HepG2 (cell line): Measurements from ENCODE around the gene HOXC9. TPM values are rescaled to one million over a fixed set of nuclear protein-coding genes. Genes with fewer than 3 reads are reported as not detected.

Source experiments
- ATAC-seq: fragments of 200-7000 bp; cut with Tn5 transposase; 3 replicates; pipeline ENCODE4 v1.9.1; 2020; ENCODE audit warnings: mild to moderate bottlenecking, moderate library complexity
- BruUV-seq: library from RNA; stranded (reverse); fragments of 400-500 nt; replicated peaks from 2 replicates; lab custom pipeline; 2021; lab: Mats Ljungman, UMichigan
- CTCF ChIA-PET: fragments of 300-600 bp; formaldehyde crosslinking; extraction: SDS; loops from one replicate; lab custom pipeline; 2021; ENCODE audit warnings: low total read pairs, inconsistent platforms, low intra/inter-chr PET ratio; lab: Yijun Ruan, JAX
- POLR2A ChIA-PET: fragments of 350-600 bp; sonication (Branson Sonifier 250); formaldehyde crosslinking; loops from one replicate; lab custom pipeline; 2020; ENCODE audit warnings: antibody characterized with exemption, inconsistent platforms; lab: Yijun Ruan, JAX
- DNase-seq: peaks from one replicate; pipeline ENCODE4 v3.0.0-alpha.2; 2015; ENCODE audit warnings: low spot score
- FAIRE-seq: peaks from 3 replicates; lab custom pipeline; 2011; peaks lifted over from hg19 to GRCh38; lab: Jason Lieb, UNC
- H2AFZ ChIP-seq: one replicate; pipeline ENCODE4 v1.6.1; 2011; ENCODE audit warnings: low read length, inconsistent platforms
- H3K27ac ChIP-seq: fragments of 300-600 bp; 3 replicates; pipeline ENCODE4 v1.8.0; 2011; ENCODE audit warnings: mixed run types, mild to moderate bottlenecking, mixed read lengths, low read length, inconsistent platforms; ENCODE audit not compliant: insufficient read depth; ENCODE audit errors: extremely low read length
- H3K27me3 ChIP-seq, 2 experiments: fragments of 200-600 bp in 1 of 2; 2 replicates in 1 of 2; 3 replicates in 1 of 2; pipeline versions ENCODE4 v1.6.0 to v1.8.0; 2011; ENCODE audit warnings: low read length in 2 of 2, mild to moderate bottlenecking in 2 of 2, moderate library complexity in 2 of 2, inconsistent platforms in 1 of 2; ENCODE audit not compliant: insufficient read depth in 2 of 2, control insufficient read depth in 1 of 2
- H3K36me3 ChIP-seq, 2 experiments: fragments of 200-600 bp in 1 of 2; replicated peaks in 1 of 2; 2 replicates in 1 of 2; 3 replicates in 1 of 2; pipeline versions ENCODE4 v1.5.1 to v1.8.0; 2011; ENCODE audit warnings: low read length in 2 of 2, inconsistent platforms in 1 of 2; ENCODE audit not compliant: insufficient read depth in 2 of 2, control insufficient read depth in 1 of 2
- H3K4me1 ChIP-seq: 2 replicates; pipeline ENCODE4 v1.5.1; 2012; ENCODE audit warnings: low read length, inconsistent platforms; ENCODE audit not compliant: insufficient read depth
- H3K4me2 ChIP-seq: 2 replicates; pipeline ENCODE4 v1.6.0; 2011; ENCODE audit warnings: low read depth, low read length, inconsistent platforms
- H3K4me3 ChIP-seq, 3 experiments: fragments of 200-600 bp in 1 of 3; sonication (generic), shearing (Covaris generic) in 1 of 3; replicated peaks in 1 of 3; 2 replicates each; pipeline ENCODE4 v1.5.1; 2011 to 2016; ENCODE audit warnings: low read length in 3 of 3, inconsistent platforms in 2 of 3, low read depth in 2 of 3, mild to moderate bottlenecking in 2 of 3, control low read depth in 1 of 3, mixed read lengths in 1 of 3; ENCODE audit not compliant: insufficient read depth in 1 of 3
- H3K79me2 ChIP-seq: one replicate; pipeline ENCODE4 v1.6.1; 2011; ENCODE audit warnings: low read length, inconsistent platforms; ENCODE audit not compliant: insufficient read depth
- H3K9ac ChIP-seq: 2 replicates; pipeline ENCODE4 v1.6.0; 2011; ENCODE audit warnings: mild to moderate bottlenecking, low read depth, low read length, inconsistent platforms; ENCODE audit not compliant: insufficient read depth
- H3K9me3 ChIP-seq: 2 replicates; pipeline ENCODE4 v1.5.1; 2012; ENCODE audit warnings: mild to moderate bottlenecking, low read length
- H4K20me1 ChIP-seq: 2 replicates; pipeline ENCODE4 v1.6.0; 2011; ENCODE audit warnings: inconsistent platforms, mild to moderate bottlenecking, low read length, moderate library complexity; ENCODE audit not compliant: insufficient read depth
- E2F2 ChIP-seq: sonication (generic); formaldehyde crosslinking; IDR thresholded peaks from 2 replicates; pipeline ENCODE4 v1.4.0; 2020; ENCODE audit warnings: missing genetic modification reagents, borderline replicate concordance
- GZF1 ChIP-seq: sonication (generic); formaldehyde crosslinking; IDR thresholded peaks from 2 replicates; pipeline ENCODE4 v1.5.1; 2020; ENCODE audit warnings: mild to moderate bottlenecking, missing genetic modification reagents
- HMGXB3 ChIP-seq: sonication (generic); formaldehyde crosslinking; IDR thresholded peaks from 2 replicates; pipeline ENCODE4 v1.4.0; 2020; ENCODE audit warnings: missing genetic modification reagents, borderline replicate concordance
- HNF4G ChIP-seq, 2 experiments: sonication (generic) in 1 of 2; formaldehyde crosslinking in 1 of 2; IDR thresholded peaks; 2 replicates each; pipeline versions ENCODE4 v1.4.0 to v1.6.1; 2011 to 2020; ENCODE audit warnings: borderline replicate concordance in 2 of 2, low read depth in 2 of 2, mild to moderate bottlenecking in 2 of 2, low read length in 1 of 2, missing genetic modification reagents in 1 of 2, moderate library complexity in 1 of 2
- MIXL1 ChIP-seq: IDR thresholded peaks from 2 replicates; pipeline ENCODE4 v1.6.1; 2016
- MTF2 ChIP-seq: sonication (generic); formaldehyde crosslinking; IDR thresholded peaks from 2 replicates; pipeline ENCODE4 v1.5.0; 2020; ENCODE audit warnings: missing genetic modification reagents, borderline replicate concordance
- RBAK ChIP-seq: sonication (generic); formaldehyde crosslinking; IDR thresholded peaks from 2 replicates; pipeline ENCODE4 v1.5.1; 2020; ENCODE audit warnings: mild to moderate bottlenecking, missing genetic modification reagents
- ZNF335 ChIP-seq: sonication (generic); formaldehyde crosslinking; IDR thresholded peaks from 2 replicates; pipeline ENCODE4 v1.4.0; 2020; ENCODE audit warnings: missing genetic modification reagents
- ZNF350 ChIP-seq: sonication (generic); formaldehyde crosslinking; IDR thresholded peaks from 2 replicates; pipeline ENCODE4 v1.4.0; 2020; ENCODE audit warnings: mild to moderate bottlenecking, low read depth, missing genetic modification reagents, borderline replicate concordance
- ZNF563 ChIP-seq: sonication (generic); formaldehyde crosslinking; IDR thresholded peaks from 2 replicates; pipeline ENCODE4 v1.8.0; 2022; ENCODE audit warnings: mild to moderate bottlenecking, moderate library complexity, missing genetic modification reagents
- ZSCAN20 ChIP-seq: sonication (generic); formaldehyde crosslinking; IDR thresholded peaks from 2 replicates; pipeline ENCODE4 v1.4.0; 2020; ENCODE audit warnings: missing genetic modification reagents, mild to moderate bottlenecking, borderline replicate concordance
- WGBS: methylation state at CpG from one replicate; pipeline ENCODE4 v1.1.6; 2017; ENCODE audit warnings: low lambda C conversion rate; 5-methylcytosine and 5-hydroxymethylcytosine counted together
- in situ Hi-C: cut with HindIII; loops from 2 replicates; pipeline ENCODE4 v1.10.0; 2017; ENCODE audit warnings: low pct_unique_long_range_greater_than_20kb; ENCODE audit not compliant: extremely low pct_ligation_motif_present
- intact Hi-C: fragments of 100-400 bp; cut with micrococcal nuclease; formaldehyde crosslinking; loops from one replicate; pipeline ENCODE4 v1.10.0; 2022; ENCODE audit not compliant: unreplicated experiment
- polyA plus RNA-seq, 8 experiments: library from polyadenylated mRNA; depleted of rRNA in 3 of 8; stranded (reverse) in 7 of 8; unstranded in 1 of 8; fragments of >200 nt; fragmentation: Illumina TruSeq in 4 of 8; extraction: Trizol in 4 of 8; gene quantifications; 2 replicates each; pipeline versions ENCODE4 v1.2.1 to v1.2.3, GENCODE V29; 2011 to 2016; ENCODE audit warnings: low read depth in 4 of 8, missing spikeins in 1 of 8, mixed read lengths in 1 of 8; ENCODE audit not compliant: insufficient read depth in 1 of 8
- total RNA-seq, 5 experiments: library from RNA; depleted of rRNA; stranded (reverse); fragments of >200 nt; fragmentation: Illumina TruSeq; extraction: Trizol; gene quantifications; 2 replicates each; pipeline ENCODE4 v1.2.3, GENCODE V29; 2016; ENCODE audit warnings: low read depth in 1 of 5

HOXC9 gene
- total and polyA plus RNA-seq, 2 of the 13 experiments (the other 11 are each of a cell fraction or from before 2014, with no cell fraction given): 0.11 to 1.1 TPM

DNA sequence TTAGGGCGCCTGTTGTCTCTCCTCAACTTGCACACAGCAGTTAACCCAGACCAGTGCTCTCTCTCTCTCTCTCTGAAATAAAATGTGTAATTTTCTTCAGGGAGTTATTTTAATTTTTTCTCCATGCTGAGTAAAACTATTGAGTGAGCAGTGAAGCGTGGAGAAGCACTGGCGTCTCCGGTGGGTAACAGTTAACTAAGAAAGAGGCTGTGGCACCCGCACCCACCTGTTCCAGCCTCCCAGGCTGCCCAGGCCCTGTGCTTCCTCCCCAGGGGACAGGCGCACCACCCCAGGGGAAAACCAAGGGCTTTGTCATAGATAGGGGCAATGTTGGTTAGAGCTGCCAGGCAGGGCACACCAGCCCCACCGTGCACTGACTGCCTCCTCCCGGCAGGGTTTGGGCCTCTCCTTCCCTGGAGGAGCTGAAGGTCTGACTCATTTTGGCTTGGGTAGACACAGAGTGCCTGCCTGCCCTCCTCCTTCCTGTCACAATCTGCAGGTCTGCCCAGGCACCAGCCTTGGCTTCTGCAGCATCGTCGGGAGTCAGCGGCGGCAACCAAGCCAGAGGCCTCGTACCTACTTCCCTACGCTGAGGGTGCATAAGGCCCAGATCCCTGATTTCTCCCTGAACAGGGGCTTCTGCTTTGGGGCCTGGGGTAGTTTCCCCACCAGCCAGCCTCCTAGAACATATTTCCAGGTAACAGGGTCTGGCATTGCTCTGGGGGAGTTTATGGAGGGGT lies 36.8 kb downstream of the HOXC9 start:
- ChIA-PET CTCF (no interaction called here), POLR2A (no interaction called here)
- no peak overlapping the region for H3K27ac ChIP-seq
- H3K4me1 ChIP-seq: peaks cover 7% of the 10 kb centered on the region; the same call in 1 of the 2 replicates
- no peaks in the 10 kb centered on the region for H3K9me3 ChIP-seq
- H3K4me2 ChIP-seq: no peak overlapping the region
- H3K79me2 ChIP-seq: no peaks in the 10 kb centered on the region
- no peak for FAIRE-seq
- no peak overlapping the region for H2AFZ ChIP-seq
- no peak for ATAC-seq
- no peaks in the 10 kb centered on the region for H3K36me3 ChIP-seq
- no peak for TF ChIP-seq MIXL1 (CRISPR knock-in tag)
- TF ChIP-seq E2F2 (CRISPR knock-in tag): no peak
- TF ChIP-seq HMGXB3 (CRISPR knock-in tag): no peak
- no peak for TF ChIP-seq ZNF563 (CRISPR knock-in tag)
- TF ChIP-seq GZF1 (CRISPR knock-in tag): no peak
- TF ChIP-seq RBAK: no peak
- no peak for TF ChIP-seq ZSCAN20 (CRISPR knock-in tag)
- TF ChIP-seq MTF2 (CRISPR knock-in tag): no peak
- TF ChIP-seq ZNF350 (CRISPR knock-in tag): no peak
- TF ChIP-seq ZNF335 (CRISPR knock-in tag): no peak
- TF ChIP-seq HNF4G (IDR thresholded peaks at IDR 0.05; ENCODE audit: borderline replicate concordance, low read depth, low read length): no peak
- no peak for TF ChIP-seq HNF4G (CRISPR knock-in tag; IDR thresholded peaks at IDR 0.05; ENCODE audit: borderline replicate concordance, low read depth)
- BruUV-seq: no TSS peak
- no peak overlapping the region for H3K4me3 ChIP-seq
- WGBS: 68% methylated on average over 6 of the region's 14 CpGs
- H3K27me3 ChIP-seq: peaks cover 8 to 63% of the 10 kb centered on the region in 2 experiments
- in situ Hi-C loops: no loop called here
- H4K20me1 ChIP-seq: no peaks in the 10 kb centered on the region
- no peak overlapping the region for H3K9ac ChIP-seq
- no peak for DNase-seq
- intact Hi-C loops: no loop called here
